Measurements from ENCODE around the gene B3GALNT2.
"Not testable (repeated sequence)": the region's sequence is repeated elsewhere in the genome, so short reads cannot be mapped to it uniquely, and the experiment has no call there.

- TF ChIP-seq, protein P1, sequence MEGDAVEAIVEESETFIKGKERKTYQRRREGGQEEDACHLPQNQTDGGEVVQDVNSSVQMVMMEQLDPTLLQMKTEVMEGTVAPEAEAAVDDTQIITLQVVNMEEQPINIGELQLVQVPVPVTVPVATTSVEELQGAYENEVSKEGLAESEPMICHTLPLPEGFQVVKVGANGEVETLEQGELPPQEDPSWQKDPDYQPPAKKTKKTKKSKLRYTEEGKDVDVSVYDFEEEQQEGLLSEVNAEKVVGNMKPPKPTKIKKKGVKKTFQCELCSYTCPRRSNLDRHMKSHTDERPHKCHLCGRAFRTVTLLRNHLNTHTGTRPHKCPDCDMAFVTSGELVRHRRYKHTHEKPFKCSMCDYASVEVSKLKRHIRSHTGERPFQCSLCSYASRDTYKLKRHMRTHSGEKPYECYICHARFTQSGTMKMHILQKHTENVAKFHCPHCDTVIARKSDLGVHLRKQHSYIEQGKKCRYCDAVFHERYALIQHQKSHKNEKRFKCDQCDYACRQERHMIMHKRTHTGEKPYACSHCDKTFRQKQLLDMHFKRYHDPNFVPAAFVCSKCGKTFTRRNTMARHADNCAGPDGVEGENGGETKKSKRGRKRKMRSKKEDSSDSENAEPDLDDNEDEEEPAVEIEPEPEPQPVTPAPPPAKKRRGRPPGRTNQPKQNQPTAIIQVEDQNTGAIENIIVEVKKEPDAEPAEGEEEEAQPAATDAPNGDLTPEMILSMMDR (conservative IDR thresholded peaks at IDR 0.05), result not testable (repeated sequence)
- TF ChIP-seq ZFX (IDR thresholded peaks at IDR 0.05), result not testable (repeated sequence)
Measured at GRCh38 chr1:235542845-235543244, 38.6 kb upstream of the B3GALNT2 start.

Data from C4-2B (cell line).